Cortex of kidney (tissue), 1 donor: ENCODE measurements around the gene PFKFB2.

Source experiments
- DNase-seq: peaks from one replicate; lab custom pipeline; 2025; lab: John Stamatoyannopoulos, UW

PFKFB2 gene

DNA sequence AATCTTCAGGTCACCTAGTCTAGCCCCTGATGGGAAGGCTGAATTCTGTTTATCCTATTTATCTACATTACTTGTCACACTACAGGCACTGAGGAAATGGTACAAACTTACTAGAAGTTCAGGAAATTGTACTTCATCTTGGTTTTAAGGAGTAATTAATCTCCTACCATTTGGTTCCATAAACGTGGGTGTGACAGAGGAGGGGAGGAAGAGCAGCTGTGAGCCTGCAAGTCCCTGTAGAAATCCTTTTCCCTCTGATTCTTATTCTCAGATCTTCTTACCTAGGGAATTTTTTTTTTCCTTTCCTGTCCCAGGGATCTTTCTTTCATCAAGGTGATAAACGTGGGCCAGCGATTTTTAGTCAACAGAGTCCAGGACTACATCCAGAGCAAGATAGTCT, 14.1 kb downstream of the PFKFB2 start:
- DNase-seq, result no peak

DNA sequence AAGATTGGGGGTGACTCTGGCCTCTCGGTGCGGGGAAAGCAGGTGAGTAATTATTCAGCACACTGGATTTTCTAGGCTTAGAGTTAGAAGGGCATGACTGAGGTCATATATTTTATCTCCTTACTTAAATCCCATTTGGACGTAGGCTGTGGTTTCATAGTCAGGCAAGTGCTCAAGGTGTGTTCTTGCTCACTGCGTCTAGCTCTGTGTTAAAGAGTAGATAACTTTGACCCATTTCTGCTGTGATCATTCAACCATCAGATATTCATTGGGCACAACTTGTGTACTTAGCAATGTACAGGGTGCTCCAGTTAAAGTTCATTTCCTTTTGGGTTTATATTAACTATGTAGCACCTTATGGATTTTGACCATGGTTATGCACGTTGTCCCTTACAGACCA, 14.6 kb downstream of the PFKFB2 start:
- DNase-seq, result no peak

- no peak for DNase-seq
These were observed 16.0 kb downstream of the PFKFB2 start for GRCh38 chr1:207069061-207069460.

GRCh38 chr1:207069858-207070506, 16.9 kb downstream of the PFKFB2 start:
- DNase-seq, result no peak

DNA sequence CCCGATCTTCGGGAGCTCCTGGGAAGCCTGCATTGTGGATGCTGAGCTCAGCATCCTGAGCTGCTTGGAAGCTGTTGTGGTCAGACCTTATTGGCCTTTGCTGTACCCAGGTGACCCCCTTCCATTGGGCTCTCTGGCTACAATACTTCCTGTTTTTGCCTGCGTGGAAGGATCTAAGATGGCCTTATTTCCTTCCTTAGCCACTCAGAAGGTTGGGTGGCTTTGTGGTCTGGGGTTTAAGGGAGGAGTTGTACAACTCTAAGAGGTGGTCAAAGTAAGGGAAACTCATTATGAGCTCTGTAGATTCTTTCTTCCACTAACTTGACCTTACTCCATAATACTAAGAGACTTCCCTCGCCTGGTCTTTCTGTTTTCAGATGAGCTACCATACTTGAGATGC, 17.7 kb downstream of the PFKFB2 start:
- no peak for DNase-seq

- no peak for DNase-seq
These were observed 18.4 kb downstream of the PFKFB2 start for GRCh38 chr1:207071426-207071825.

- DNase-seq, result no peak
These were observed 19.2 kb downstream of the PFKFB2 start for GRCh38 chr1:207072233-207072632.

- DNase-seq, result no peak
These were observed 21.1 kb downstream of the PFKFB2 start for GRCh38 chr1:207073906-207074820.

DNA sequence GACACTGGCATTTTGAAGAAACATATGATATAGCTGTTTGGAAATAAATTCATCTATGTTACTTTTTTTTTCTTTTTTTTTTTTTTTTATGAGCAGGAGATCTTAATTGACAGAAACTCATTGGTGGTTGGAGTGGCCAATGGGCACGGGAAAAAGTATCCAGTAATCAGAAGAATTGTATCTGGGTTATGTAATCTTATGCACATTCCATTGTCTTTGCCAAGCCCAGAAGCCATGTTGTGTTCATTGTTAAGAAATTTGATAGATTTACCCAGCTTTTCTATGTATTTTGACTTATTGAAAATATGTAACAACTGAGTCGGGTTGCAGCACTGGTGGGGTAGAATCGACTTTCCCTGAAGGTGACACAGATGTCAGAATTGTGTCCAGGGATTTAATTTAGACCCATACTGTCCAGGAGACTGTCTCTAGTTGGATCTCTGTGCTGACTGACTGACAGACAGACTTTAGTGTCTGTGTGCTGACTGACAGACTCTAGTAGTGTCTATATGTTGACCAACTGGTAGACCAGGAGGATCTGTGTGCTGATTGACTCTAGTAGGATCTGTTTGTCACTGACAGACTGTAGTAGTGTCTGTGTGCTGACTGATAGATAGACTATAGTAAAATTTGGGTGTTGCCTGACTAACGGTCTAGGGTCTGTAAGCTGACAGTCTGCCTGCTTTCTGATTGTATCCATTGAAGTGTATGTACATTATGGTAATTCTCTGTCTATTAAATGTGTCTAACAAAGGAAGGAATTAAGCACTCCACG, 23.3 kb downstream of the PFKFB2 start:
- DNase-seq, result no peak

GRCh38 chr1:207077012-207077411, 23.9 kb downstream of the PFKFB2 start:
- no peak for DNase-seq

- DNase-seq, result no peak
These were observed 24.6 kb downstream of the PFKFB2 start for GRCh38 chr1:207077470-207078377.

DNA sequence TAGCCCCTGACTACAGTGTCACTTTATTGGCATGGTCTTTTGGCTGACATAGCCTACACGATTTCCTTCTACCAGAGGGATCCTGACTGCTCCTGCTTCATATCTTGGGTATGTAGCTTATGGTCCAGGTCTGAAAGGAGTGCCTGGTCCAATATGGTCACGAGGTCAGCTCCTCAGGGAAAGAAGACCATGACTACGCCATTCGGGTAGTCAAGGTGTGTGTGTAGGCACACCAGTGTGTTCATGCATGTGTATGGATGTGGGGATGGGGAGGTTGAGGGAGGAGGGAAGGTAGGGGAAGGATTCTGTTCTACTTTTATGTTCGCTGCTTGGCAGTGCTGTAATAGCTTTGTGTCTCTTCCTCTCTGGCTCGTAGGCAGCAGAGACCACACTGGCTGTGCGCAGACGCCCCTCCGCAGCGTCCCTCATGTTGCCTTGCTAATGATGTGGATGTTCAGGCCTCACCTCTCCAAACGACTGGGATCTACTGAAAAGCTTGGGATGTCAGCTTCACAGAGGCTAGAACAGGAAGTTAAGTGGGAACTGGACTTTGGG, 25.6 kb downstream of the PFKFB2 start:
- DNase-seq, result no peak

DNA sequence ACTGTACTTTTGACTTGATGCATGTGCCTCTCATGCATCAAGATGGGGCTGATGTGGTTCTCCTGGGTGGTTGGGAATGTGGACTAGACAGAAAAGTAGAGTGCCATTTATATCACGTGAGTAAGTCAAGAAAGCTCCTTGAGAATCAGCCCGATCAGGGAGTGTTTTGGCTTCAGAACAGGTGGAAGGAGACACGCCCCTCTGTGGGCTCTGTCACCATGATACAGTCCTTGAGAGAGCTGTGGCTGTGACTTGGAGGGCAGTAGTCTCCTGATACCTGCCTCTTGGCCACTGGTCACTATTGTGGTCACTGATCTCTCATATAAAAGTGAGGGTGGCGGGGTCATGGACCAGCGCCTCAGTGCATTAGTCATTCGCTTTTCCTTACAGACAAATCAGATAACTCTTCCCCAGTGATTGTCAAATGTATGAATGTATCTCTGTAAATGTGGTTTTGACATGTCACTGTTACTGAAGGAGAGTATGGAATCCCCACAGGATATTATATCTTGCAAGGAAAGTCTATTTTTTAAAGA, 26.7 kb downstream of the PFKFB2 start:
- DNase-seq, result no peak

- DNase-seq, result no peak
These were observed 28.0 kb downstream of the PFKFB2 start for GRCh38 chr1:207081088-207081487.

DNA sequence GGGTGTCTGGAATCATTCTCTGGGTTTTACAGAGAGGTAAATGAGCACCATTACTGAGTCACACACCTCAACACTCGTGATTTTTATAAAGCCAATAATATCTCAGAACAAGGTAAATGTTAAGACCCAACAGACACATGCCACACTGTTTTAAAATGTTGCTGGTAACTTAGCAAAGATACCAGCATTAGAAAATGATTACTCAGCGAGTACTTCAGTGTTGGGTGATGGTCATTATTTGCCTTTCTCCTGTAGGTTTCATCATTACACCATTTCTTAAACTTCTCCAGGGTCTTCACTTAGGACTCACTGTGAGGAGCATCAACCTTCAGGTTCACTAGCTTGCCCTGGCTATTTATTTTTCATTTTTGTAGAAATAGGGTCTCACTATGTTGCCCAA, 28.7 kb downstream of the PFKFB2 start:
- DNase-seq, result no peak

GRCh38 chr1:207084232-207084631, 31.2 kb downstream of the PFKFB2 start:
- no peak for DNase-seq

DNA sequence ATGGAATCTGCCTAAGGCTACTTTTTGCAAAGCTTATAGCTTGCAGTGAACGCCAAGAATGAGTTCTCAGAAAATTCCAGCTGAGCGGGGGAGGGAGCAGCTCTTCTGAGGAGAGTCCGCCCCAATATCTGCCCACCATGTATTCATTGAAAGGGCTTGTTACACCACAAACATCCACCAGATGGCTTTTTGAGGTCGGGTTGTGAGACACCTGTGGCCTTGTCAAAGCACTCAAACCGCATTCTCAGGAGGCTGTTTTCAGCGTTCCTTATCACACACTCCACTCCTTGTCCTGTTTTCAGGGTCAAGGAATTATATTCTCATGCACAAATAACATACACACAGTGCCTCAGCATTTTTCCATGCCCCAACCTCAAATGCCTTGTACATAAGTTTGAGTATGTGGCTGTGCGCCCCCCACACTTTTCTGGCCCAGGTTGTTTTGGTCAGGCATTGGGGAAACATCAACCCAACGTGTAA, 31.7 kb downstream of the PFKFB2 start:
- DNase-seq, result no peak

GRCh38 chr1:207085887-207086286, 32.8 kb downstream of the PFKFB2 start:
- DNase-seq, result no peak

DNA sequence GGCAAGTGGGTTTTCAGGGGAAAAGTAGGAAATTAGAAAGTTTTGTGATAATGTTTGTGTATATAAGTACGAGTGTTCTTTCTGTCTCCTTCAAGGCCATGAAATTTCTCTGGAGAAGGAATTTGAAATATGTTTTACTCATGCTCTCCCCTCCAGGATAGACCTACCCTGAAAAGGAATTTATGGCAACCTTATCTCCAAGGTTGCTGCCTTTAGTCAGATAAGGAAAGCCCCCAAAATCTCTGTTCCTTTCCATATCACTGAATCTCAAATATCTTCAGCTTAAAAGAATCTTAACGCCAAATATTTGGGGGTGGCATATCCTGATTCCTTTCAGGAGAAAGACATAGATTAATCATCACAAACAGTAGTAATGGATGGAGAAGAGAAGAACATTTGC, 35.1 kb downstream of the PFKFB2 start:
- no peak for DNase-seq

DNA sequence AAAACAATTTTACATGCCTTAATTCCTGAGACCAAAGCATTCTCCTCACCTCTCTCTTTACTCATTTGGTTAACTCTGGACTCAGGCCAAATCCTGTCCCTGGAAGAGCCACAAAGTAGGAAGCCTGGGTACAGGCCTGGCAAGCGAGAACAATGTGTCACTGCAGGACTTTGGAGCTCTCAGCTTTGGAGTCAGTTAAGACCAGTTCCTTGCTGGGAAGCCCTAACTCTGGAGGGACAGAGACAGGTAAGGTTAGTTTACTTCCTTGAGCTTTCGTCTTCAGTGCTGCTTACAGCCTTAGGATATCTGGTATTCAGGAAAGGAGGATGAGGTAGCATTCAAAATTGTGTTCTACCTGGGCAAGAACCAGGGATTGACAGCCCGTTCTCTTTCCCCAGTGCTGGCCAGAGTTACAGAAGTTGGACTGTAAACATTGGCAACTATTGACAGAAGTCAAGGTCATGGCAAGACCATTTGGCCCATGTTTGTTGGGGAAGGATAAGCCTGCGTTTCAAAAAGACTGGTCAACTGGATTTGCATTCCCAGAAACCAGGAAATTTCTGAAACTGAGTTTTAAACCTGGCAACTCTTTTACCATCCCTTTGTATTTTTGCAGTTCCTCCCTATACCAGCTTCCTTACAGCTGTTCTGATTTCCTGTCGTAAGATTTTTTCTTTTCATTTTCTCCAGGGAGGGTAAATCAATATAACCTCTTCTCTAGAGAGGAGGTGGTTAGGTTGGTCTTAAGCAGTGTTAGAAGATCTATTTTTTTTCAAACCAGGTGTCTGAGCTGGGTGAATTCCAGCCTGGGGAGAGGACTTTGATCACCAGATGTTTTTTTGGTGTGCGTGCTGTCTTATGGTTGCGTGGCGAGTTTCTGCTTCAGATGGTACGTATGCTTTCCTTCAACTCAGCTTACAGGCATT, 35.9 kb downstream of the PFKFB2 start, which contains the start of gene C4BPB:
Gene C4BPB, plus strand, starts transcription at position 160 of the 926 bp plus-strand sequence. Its CDS starts 672 bp downstream, at position 832.
- DNase-seq, result no peak
